22Rv1 (cell line): ENCODE results near the gene PCNP.

Experiments used
- CTCF ChIP-seq: fragments of 450-650 bp; IDR thresholded peaks from 2 replicates; pipeline ENCODE4 v1.5.1; 2017; ENCODE audit warnings: mild to moderate bottlenecking
- ZFX ChIP-seq: fragments of 450-650 bp; IDR thresholded peaks from 2 replicates; pipeline ENCODE4 v1.6.1; 2017; ENCODE audit warnings: antibody characterized with exemption, borderline replicate concordance

- TF ChIP-seq CTCF, result no peak
- no peak for TF ChIP-seq ZFX
Observed at GRCh38 chr3:101603184-101603583, 29.2 kb downstream of the PCNP start.
